SK-N-MC (cell line): Measurements from ENCODE around the gene CPT1B.

Experiments used
- DNase-seq: peaks from one replicate; pipeline ENCODE4 v3.0.0-alpha.2; 2011; ENCODE audit warnings: low read depth, low spot score
- H3K27ac ChIP-seq: fragments of 200-600 bp; sonication (generic); 2 replicates; pipeline ENCODE4 v1.5.1; 2016; ENCODE audit warnings: mixed run types
- H3K36me3 ChIP-seq: fragments of 200-600 bp; sonication (generic); 2 replicates; pipeline ENCODE4 v1.6.1; 2017; ENCODE audit warnings: antibody characterized with exemption, low read length, mixed read lengths; ENCODE audit not compliant: insufficient read depth
- H3K4me3 ChIP-seq: fragments of 200-600 bp; sonication (generic); 2 replicates; pipeline ENCODE4 v1.5.1; 2016
- H3K9ac ChIP-seq: fragments of 200-600 bp; sonication (generic); 2 replicates; pipeline ENCODE4 v1.8.0; 2017; ENCODE audit warnings: mixed run types, mixed read lengths; ENCODE audit not compliant: insufficient read length
- H3K9me3 ChIP-seq: fragments of 200-600 bp; sonication (generic); 2 replicates; pipeline ENCODE4 v1.6.1; 2017; ENCODE audit warnings: low read depth, mild to moderate bottlenecking, antibody characterized with exemption, low read length, moderate library complexity, mixed read lengths
- EZH2 ChIP-seq: fragments of 200-600 bp; sonication (generic); IDR thresholded peaks from one replicate; pipeline ENCODE4 v1.6.1; 2017; ENCODE audit warnings: antibody characterized with exemption
- FOXP2 ChIP-seq: optimal IDR thresholded peaks from 2 replicates; pipeline ENCODE3; 2011; ENCODE audit warnings: mild to moderate bottlenecking, moderate library complexity; ENCODE audit not compliant: insufficient read depth; ENCODE audit errors: extremely low read length, control extremely low read depth
- POLR2AphosphoS5 ChIP-seq: IDR thresholded peaks from 2 replicates; pipeline ENCODE4 v1.6.1; 2012; ENCODE audit warnings: mild to moderate bottlenecking, low read depth, low read length, borderline replicate concordance

CPT1B gene

GRCh38 chr22:50563413-50564160, 14.6 kb downstream of the CPT1B start:
- peak overlapping the region; percentile 89 for H3K4me3 ChIP-seq
- no peak overlapping the region for H3K27ac ChIP-seq
- no peak for DNase-seq
- no peaks in the 10 kb centered on the region for H3K9me3 ChIP-seq
- no peaks in the 10 kb centered on the region for H3K36me3 ChIP-seq
- TF ChIP-seq FOXP2 = no peak
- no peak for TF ChIP-seq POLR2AphosphoS5
- TF ChIP-seq EZH2 = no peak
- peak overlapping the region; percentile 72 for H3K9ac ChIP-seq

DNA sequence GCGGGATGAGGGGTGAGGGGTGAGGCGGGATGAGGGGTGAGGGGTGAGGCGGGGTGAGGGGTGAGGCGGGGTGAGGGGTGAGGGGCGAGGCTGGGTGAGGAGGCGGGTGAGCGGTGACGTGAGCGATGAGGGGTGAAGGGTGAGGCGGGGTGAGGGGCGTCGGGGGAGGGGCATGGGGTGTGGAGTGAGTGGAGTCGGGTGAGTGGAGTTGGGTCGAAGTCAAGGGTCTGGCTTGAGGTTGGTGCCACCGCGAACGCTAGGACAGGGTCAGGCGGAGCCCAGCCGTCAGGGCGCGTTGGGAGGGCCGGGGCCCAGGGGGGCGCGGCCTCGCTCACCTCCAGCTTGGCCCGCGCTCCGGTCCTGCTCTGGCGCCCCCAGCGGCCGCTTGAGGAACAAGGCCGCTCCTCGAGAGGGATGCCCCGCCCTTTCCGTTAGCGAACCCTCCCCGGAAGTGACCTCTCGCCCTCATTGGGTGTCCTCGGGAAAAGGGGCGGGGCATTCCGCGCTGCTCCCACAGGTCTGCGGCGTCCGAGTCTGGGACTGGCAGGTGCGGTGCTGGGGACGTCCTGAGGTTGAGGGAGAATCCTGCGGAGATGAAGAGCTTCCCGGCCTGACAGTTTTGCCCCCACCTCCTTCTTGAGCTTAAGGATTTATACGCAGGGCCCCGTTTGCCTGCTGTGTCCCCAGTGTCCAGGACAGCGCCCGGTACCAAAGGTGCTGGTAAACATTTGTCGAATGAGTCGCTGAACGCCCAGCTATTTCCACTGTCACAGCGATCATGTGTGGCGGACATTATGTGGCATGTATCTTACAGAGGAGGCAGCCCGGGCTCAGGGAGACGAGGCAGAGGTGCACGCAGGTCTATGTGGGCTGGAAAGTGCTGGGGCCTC, 15.5 kb downstream of the CPT1B start, which contains the start of gene SYCE3:
TSS of gene SYCE3 (minus strand) at position 397 of the 890 bp plus-strand sequence. CDS start 6,514 bp downstream, outside the sequence.
- Histone ChIP-seq H3K4me3 (peak within 1 kb of the TSS; percentile 89), H3K27ac (no peak within 1 kb of the TSS)

GRCh38 chr22:50561401-50562358, 16.5 kb downstream of the CPT1B start:
- no peaks in the 10 kb centered on the region for H3K36me3 ChIP-seq
- no peak for DNase-seq
- no peak overlapping the region for H3K27ac ChIP-seq
- TF ChIP-seq FOXP2 = no peak
- no peaks in the 10 kb centered on the region for H3K9me3 ChIP-seq
- H3K4me3 ChIP-seq = no peak overlapping the region
- H3K9ac ChIP-seq = no peak overlapping the region

More for the DNA sequence above, 15.5 kb downstream of the CPT1B start, which contains the start of gene SYCE3:
- H3K36me3 ChIP-seq = no peaks in the 10 kb centered on the region
- TF ChIP-seq EZH2 = no peak
- peak; percentile 73 for TF ChIP-seq POLR2AphosphoS5
- no peak for TF ChIP-seq FOXP2
- H3K9me3 ChIP-seq = no peaks in the 10 kb centered on the region
- peak; percentile 50 for DNase-seq
- H3K9ac ChIP-seq = peak within 1 kb of the TSS; percentile 72

GRCh38 chr22:50560034-50560433, 18.2 kb downstream of the CPT1B start:
- no peak for DNase-seq
- no peak overlapping the region for H3K4me3 ChIP-seq
- no peak overlapping the region for H3K27ac ChIP-seq
- H3K9me3 ChIP-seq = no peaks in the 10 kb centered on the region
- TF ChIP-seq FOXP2 = no peak
- no peak overlapping the region for H3K9ac ChIP-seq
- no peaks in the 10 kb centered on the region for H3K36me3 ChIP-seq

DNA sequence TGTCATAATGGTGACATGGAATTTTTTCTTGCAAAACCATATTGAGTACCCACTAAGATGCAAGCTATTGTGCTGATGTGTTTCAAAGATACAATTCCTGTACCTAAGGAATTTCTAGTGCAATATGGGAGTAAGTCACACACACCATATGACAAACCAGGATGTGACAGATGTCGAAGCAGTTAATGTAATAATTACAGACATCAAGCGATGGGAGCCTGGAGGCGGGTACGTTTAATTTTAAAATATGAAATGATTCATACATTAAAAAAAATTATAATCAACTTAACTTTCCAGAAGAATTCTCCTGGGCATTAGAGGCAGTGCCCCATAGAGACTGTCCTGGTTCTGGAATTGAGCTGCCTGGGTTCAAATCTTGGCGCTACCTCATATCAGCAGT, 21.5 kb downstream of the CPT1B start:
- H3K9me3 ChIP-seq = no peaks in the 10 kb centered on the region

DNA sequence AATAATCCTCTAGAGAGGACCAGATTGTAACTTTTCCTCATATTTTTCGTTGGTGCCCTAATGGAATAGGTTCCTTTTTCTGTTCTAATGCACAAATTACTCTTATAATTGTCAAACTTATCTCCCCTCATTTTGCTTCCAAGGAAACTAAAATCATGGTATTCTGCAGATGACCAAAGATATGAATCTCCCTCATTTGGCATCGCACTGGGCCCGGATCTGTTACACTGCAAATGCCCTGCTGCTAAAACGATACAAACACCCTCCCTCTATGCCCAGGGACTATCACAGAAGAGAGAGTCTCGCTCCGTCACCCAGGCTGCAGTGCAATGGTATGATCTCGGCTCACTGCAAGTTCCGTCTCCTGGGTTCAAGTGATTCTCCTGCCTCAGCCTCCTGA, 24.9 kb downstream of the CPT1B start:
- DNase-seq = no peak
- Histone ChIP-seq H3K36me3 (no peaks in the 10 kb centered on the region), H3K9me3 (no peaks in the 10 kb centered on the region), H3K27ac (no peak overlapping the region), H3K4me3 (no peak overlapping the region), H3K9ac (no peak overlapping the region)
- TF ChIP-seq FOXP2 = no peak
- no peak for TF ChIP-seq EZH2
- TF ChIP-seq POLR2AphosphoS5 = no peak

More for the DNA sequence above, 21.5 kb downstream of the CPT1B start:
- TF ChIP-seq FOXP2 (no peak), EZH2 (no peak), POLR2AphosphoS5 (no peak)
- Histone ChIP-seq H3K27ac (no peak overlapping the region), H3K4me3 (no peak overlapping the region), H3K36me3 (no peaks in the 10 kb centered on the region), H3K9ac (no peak overlapping the region)
- no peak for DNase-seq

DNA sequence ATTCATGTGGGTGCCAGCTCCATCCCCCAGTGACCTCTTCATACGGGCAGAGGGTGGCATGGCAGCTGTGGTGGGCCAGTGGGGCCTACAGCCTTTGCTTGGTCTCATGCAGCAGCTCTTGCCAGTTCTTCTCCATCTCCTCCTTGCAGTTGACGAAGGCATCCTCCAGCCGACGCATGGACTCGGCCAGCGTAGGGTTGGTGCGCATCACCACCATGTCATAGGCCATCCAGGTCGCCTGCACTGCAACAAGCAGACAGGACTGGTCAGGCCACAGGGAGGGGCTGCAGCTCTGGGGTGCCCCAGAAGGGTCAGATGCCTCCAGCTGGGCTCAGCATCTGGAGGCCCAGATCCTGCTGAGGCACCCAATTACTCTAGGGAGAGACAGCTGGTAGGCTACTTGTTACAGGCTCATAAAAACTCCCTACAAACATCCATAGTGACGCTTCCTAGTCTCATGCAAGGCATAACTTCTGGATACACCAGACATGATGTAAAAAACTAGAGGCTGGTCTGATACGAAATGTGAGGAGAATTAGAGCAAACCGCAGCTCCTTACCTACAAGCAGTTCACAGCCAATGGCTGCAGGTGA, 27.0 kb downstream of the CPT1B start:
- no peak overlapping the region for H3K4me3 ChIP-seq
- no peak overlapping the region for H3K9ac ChIP-seq
- H3K9me3 ChIP-seq = no peaks in the 10 kb centered on the region
- no peak overlapping the region for H3K27ac ChIP-seq
- no peaks in the 10 kb centered on the region for H3K36me3 ChIP-seq
- TF ChIP-seq POLR2AphosphoS5 (no peak), FOXP2 (no peak), EZH2 (no peak)
- DNase-seq = no peak
